ENCODE results near the gene CSNK1G3.

GRCh38 chr5:123535648-123536047 is 23.7 kb downstream of the CSNK1G3 start:
- TF ChIP-seq, protein P1, sequence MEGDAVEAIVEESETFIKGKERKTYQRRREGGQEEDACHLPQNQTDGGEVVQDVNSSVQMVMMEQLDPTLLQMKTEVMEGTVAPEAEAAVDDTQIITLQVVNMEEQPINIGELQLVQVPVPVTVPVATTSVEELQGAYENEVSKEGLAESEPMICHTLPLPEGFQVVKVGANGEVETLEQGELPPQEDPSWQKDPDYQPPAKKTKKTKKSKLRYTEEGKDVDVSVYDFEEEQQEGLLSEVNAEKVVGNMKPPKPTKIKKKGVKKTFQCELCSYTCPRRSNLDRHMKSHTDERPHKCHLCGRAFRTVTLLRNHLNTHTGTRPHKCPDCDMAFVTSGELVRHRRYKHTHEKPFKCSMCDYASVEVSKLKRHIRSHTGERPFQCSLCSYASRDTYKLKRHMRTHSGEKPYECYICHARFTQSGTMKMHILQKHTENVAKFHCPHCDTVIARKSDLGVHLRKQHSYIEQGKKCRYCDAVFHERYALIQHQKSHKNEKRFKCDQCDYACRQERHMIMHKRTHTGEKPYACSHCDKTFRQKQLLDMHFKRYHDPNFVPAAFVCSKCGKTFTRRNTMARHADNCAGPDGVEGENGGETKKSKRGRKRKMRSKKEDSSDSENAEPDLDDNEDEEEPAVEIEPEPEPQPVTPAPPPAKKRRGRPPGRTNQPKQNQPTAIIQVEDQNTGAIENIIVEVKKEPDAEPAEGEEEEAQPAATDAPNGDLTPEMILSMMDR (conservative IDR thresholded peaks at IDR 0.05; ENCODE audit: low read depth, low read length) = no peak
- TF ChIP-seq EZH2 (IDR thresholded peaks at IDR 0.05; ENCODE audit: low read length, unreplicated experiment) (no peak), EZH2phosphoT487 (IDR thresholded peaks at IDR 0.05; ENCODE audit: borderline replicate concordance, low read length) (no peak)
